HEK293 (cell line): ENCODE measurements around the gene TSPAN2.

Experiments
- CTCF ChIA-PET: fragments of 350-600 bp; formaldehyde crosslinking; extraction: SDS; loops from one replicate; lab custom pipeline; 2021; ENCODE audit warnings: antibody characterized with exemption; lab: Yijun Ruan, JAX
- POLR2A ChIA-PET: fragments of 300-600 bp; formaldehyde crosslinking; extraction: SDS; loops from one replicate; lab custom pipeline; 2020; ENCODE audit warnings: antibody characterized with exemption, inconsistent platforms; lab: Yijun Ruan, JAX
- H3K27ac ChIP-seq: fragments of 200-500 bp; sonication (Bioruptor generic); 2 replicates; pipeline ENCODE4 v1.5.1; 2014; ENCODE audit warnings: low read depth, low read length, control low read depth, inconsistent platforms; ENCODE audit errors: extremely low read depth
- H3K36me3 ChIP-seq, 2 experiments: fragments of 200-500 bp in 1 of 2; sonication (Bioruptor generic) in 1 of 2; 1 replicate in 1 of 2; 2 replicates in 1 of 2; pipeline ENCODE4 v1.5.1; 2014 to 2017; ENCODE audit warnings: inconsistent platforms in 2 of 2, low read length in 2 of 2; ENCODE audit not compliant: control insufficient read depth in 2 of 2, insufficient read depth in 1 of 2
- H3K4me1 ChIP-seq: fragments of 200-500 bp; sonication (Bioruptor generic); 2 replicates; pipeline ENCODE4 v1.5.1; 2014; ENCODE audit warnings: mild to moderate bottlenecking, low read length, inconsistent platforms; ENCODE audit not compliant: control insufficient read depth, insufficient read depth
- H3K4me3 ChIP-seq: 2 replicates; pipeline ENCODE4 v1.5.1; 2011; ENCODE audit warnings: low read depth, mild to moderate bottlenecking, control low read depth, low read length, moderate library complexity
- H3K9me3 ChIP-seq: fragments of 200-500 bp; sonication (Bioruptor generic); 2 replicates; pipeline ENCODE4 v1.5.1; 2014; ENCODE audit warnings: low read depth, low read length, inconsistent platforms; ENCODE audit not compliant: control insufficient read depth, insufficient read depth
- GLIS1 ChIP-seq: fragments of 450-650 bp; formaldehyde crosslinking; IDR thresholded peaks from 2 replicates; pipeline ENCODE4 v1.5.1; 2016; ENCODE audit warnings: missing biosample characterization, missing genetic modification characterization
- MZF1 ChIP-seq: fragments of 450-650 bp; formaldehyde crosslinking; IDR thresholded peaks from 2 replicates; pipeline ENCODE4 v1.5.1; 2017; ENCODE audit warnings: missing biosample characterization, missing genetic modification characterization, borderline replicate concordance
- PRDM10 ChIP-seq: fragments of 450-650 bp; formaldehyde crosslinking; IDR thresholded peaks from 2 replicates; pipeline ENCODE4 v1.5.1; 2016; ENCODE audit warnings: missing biosample characterization, missing genetic modification characterization
- SCRT2 ChIP-seq: fragments of 450-650 bp; formaldehyde crosslinking; IDR thresholded peaks from 2 replicates; pipeline ENCODE4 v1.5.1; 2016; ENCODE audit warnings: missing biosample characterization, missing genetic modification characterization
- SP2 ChIP-seq: fragments of 450-650 bp; formaldehyde crosslinking; IDR thresholded peaks from 2 replicates; pipeline ENCODE4 v1.5.1; 2016; ENCODE audit warnings: missing biosample characterization, missing genetic modification characterization
- ZNF138 ChIP-seq: fragments of 450-650 bp; formaldehyde crosslinking; IDR thresholded peaks from 2 replicates; pipeline ENCODE4 v1.5.1; 2016; ENCODE audit warnings: missing biosample characterization, missing genetic modification characterization, borderline replicate concordance
- ZNF19 ChIP-seq: fragments of 450-650 bp; formaldehyde crosslinking; IDR thresholded peaks from 2 replicates; pipeline ENCODE4; 2016; ENCODE audit warnings: missing biosample characterization, missing genetic modification characterization, low read depth
- ZNF211 ChIP-seq: fragments of 450-650 bp; formaldehyde crosslinking; IDR thresholded peaks from 2 replicates; pipeline ENCODE4 v1.5.1; 2016; ENCODE audit warnings: low read depth, missing biosample characterization, missing genetic modification characterization
- ZNF366 ChIP-seq: fragments of 450-650 bp; formaldehyde crosslinking; conservative IDR thresholded peaks from 2 replicates; pipeline ENCODE4 v1.5.1; 2016; ENCODE audit warnings: missing biosample characterization, missing genetic modification characterization
- ZNF394 ChIP-seq: fragments of 450-650 bp; formaldehyde crosslinking; IDR thresholded peaks from 2 replicates; pipeline ENCODE4 v1.5.1; 2016; ENCODE audit warnings: missing biosample characterization, missing genetic modification characterization, mild to moderate bottlenecking, moderate library complexity, borderline replicate concordance
- ZNF398 ChIP-seq: fragments of 450-650 bp; formaldehyde crosslinking; IDR thresholded peaks from 2 replicates; pipeline ENCODE4 v1.5.1; 2017; ENCODE audit warnings: missing biosample characterization, missing genetic modification characterization
- ZNF518A ChIP-seq: fragments of 450-650 bp; formaldehyde crosslinking; conservative IDR thresholded peaks from 2 replicates; pipeline ENCODE4 v1.5.1; 2016; ENCODE audit warnings: low read depth, missing biosample characterization, missing genetic modification characterization
- ZNF624 ChIP-seq: fragments of 450-650 bp; formaldehyde crosslinking; IDR thresholded peaks from 2 replicates; pipeline ENCODE4 v1.5.1; 2017; ENCODE audit warnings: missing biosample characterization, missing genetic modification characterization
- ZNF645 ChIP-seq: fragments of 450-650 bp; formaldehyde crosslinking; IDR thresholded peaks from 2 replicates; pipeline ENCODE4; 2016; ENCODE audit warnings: missing biosample characterization, missing genetic modification characterization
- ZNF701 ChIP-seq: fragments of 450-650 bp; formaldehyde crosslinking; IDR thresholded peaks from 2 replicates; pipeline ENCODE4 v1.5.1; 2016; ENCODE audit warnings: missing biosample characterization, missing genetic modification characterization
- ZNF785 ChIP-seq: fragments of 450-650 bp; formaldehyde crosslinking; IDR thresholded peaks from 2 replicates; pipeline ENCODE4 v1.5.1; 2016; ENCODE audit warnings: missing biosample characterization, missing genetic modification characterization
- ZNF791 ChIP-seq: fragments of 450-650 bp; formaldehyde crosslinking; IDR thresholded peaks from 2 replicates; pipeline ENCODE4 v1.5.1; 2016; ENCODE audit warnings: missing biosample characterization, missing genetic modification characterization
- ZSCAN23 ChIP-seq: fragments of 450-650 bp; formaldehyde crosslinking; IDR thresholded peaks from 2 replicates; pipeline ENCODE4 v1.5.1; 2016; ENCODE audit warnings: missing biosample characterization, missing genetic modification characterization
- ZSCAN5A ChIP-seq: fragments of 450-650 bp; formaldehyde crosslinking; IDR thresholded peaks from 2 replicates; pipeline ENCODE4 v1.5.1; 2016; ENCODE audit warnings: missing biosample characterization, missing genetic modification characterization
- ZXDB ChIP-seq: fragments of 450-650 bp; formaldehyde crosslinking; IDR thresholded peaks from 2 replicates; pipeline ENCODE4 v1.5.1; 2016; ENCODE audit warnings: missing biosample characterization, missing genetic modification characterization

The TSPAN2 gene

GRCh38 chr1:115084902-115085511 lies 4.3 kb downstream of the TSPAN2 start:
- H3K9me3 ChIP-seq, result no peaks in the 10 kb centered on the region
- H3K4me1 ChIP-seq, result peaks cover 1% of the 10 kb centered on the region; the same call in 1 of the 2 replicates
- ChIA-PET POLR2A (no interaction called here), CTCF (interaction anchor here (0.7 to 1.7 kb wide), 3 partner anchors 33 to 730 kb away, joined by 3 to 6 read pairs (median 5); no protein-coding TSS in a partner anchor)
- no peak overlapping the region for H3K4me3 ChIP-seq
- H3K36me3 ChIP-seq, result no peaks in the 10 kb centered on the region
- H3K27ac ChIP-seq, result no peak overlapping the region
- TF ChIP-seq ZNF394 (tag by site-specific recombination) (no peak), ZNF785 (tag by site-specific recombination) (no peak), PRDM10 (tag by site-specific recombination) (no peak), ZNF19 (no peak), ZSCAN23 (tag by site-specific recombination) (no peak), ZSCAN5A (tag by site-specific recombination) (no peak), ZNF624 (tag by site-specific recombination) (no peak), GLIS1 (no peak), ZNF791 (no peak), MZF1 (tag by site-specific recombination) (no peak), SP2 (tag by site-specific recombination) (no peak), SCRT2 (tag by site-specific recombination) (no peak), ZNF366 (tag by site-specific recombination) (no peak), ZNF645 (tag by site-specific recombination) (no peak), ZNF138 (tag by site-specific recombination) (no peak), ZNF398 (tag by site-specific recombination) (no peak), ZNF211 (no peak), ZNF701 (tag by site-specific recombination) (no peak), ZNF518A (tag by site-specific recombination) (no peak), ZXDB (tag by site-specific recombination) (no peak)
